ENCODE results near the gene DSTYK.

Gene DSTYK

GRCh38 chr1:205150651-205151428, 60.7 kb downstream of the DSTYK start:
- DNase-seq (ENCODE audit: low read depth): no peak
- no peak overlapping the region for H3K4me3 ChIP-seq (ENCODE audit: control insufficient read depth, low read depth, low read length)
- TF ChIP-seq CTCF (conservative IDR thresholded peaks at IDR 0.05; ENCODE audit: control insufficient read depth, insufficient read depth, low read depth, low read length): no peak

- peak; percentile 79 for DNase-seq (ENCODE audit: low read depth)
- no peak overlapping the region for H3K4me3 ChIP-seq (ENCODE audit: control insufficient read depth, low read depth, low read length)
- no peak for TF ChIP-seq CTCF (conservative IDR thresholded peaks at IDR 0.05; ENCODE audit: control insufficient read depth, insufficient read depth, low read depth, low read length)
Measured at GRCh38 chr1:205147191-205147835, 64.2 kb downstream of the DSTYK start.

GRCh38 chr1:205144751-205145150, 66.8 kb downstream of the DSTYK start:
- no peak overlapping the region for H3K4me3 ChIP-seq (ENCODE audit: control insufficient read depth, low read depth, low read length)
- no peak for TF ChIP-seq CTCF (conservative IDR thresholded peaks at IDR 0.05; ENCODE audit: control insufficient read depth, insufficient read depth, low read depth, low read length)
- DNase-seq (ENCODE audit: low read depth): peak; percentile 45

GRCh38 chr1:205144046-205144720, 67.3 kb downstream of the DSTYK start:
- no peak for DNase-seq (ENCODE audit: low read depth)
- no peak for TF ChIP-seq CTCF (conservative IDR thresholded peaks at IDR 0.05; ENCODE audit: control insufficient read depth, insufficient read depth, low read depth, low read length)
- H3K4me3 ChIP-seq (ENCODE audit: control insufficient read depth, low read depth, low read length): no peak overlapping the region

- no peak for TF ChIP-seq CTCF (conservative IDR thresholded peaks at IDR 0.05; ENCODE audit: control insufficient read depth, insufficient read depth, low read depth, low read length)
- DNase-seq (ENCODE audit: low read depth): no peak
- no peak overlapping the region for H3K4me3 ChIP-seq (ENCODE audit: control insufficient read depth, low read depth, low read length)
Measured at GRCh38 chr1:205142102-205142469, 69.4 kb downstream of the DSTYK start.

- peak; percentile 86 for TF ChIP-seq CTCF (conservative IDR thresholded peaks at IDR 0.05; ENCODE audit: control insufficient read depth, insufficient read depth, low read depth, low read length)
- H3K4me3 ChIP-seq (ENCODE audit: control insufficient read depth, low read depth, low read length): no peak overlapping the region
Measured at GRCh38 chr1:205141236-205142101, 70.0 kb downstream of the DSTYK start.

More at GRCh38 chr1:205141236-205142101, 70.0 kb downstream of the DSTYK start:
- DNase-seq (ENCODE audit: low read depth): peak; percentile 85

Measured in fibroblast of mammary gland (primary cell).